Spleen (tissue), 7 donors: ENCODE measurements around the gene AGPS.

ENCODE experiments used
- CTCF ChIP-seq, 11 experiments: fragments of 200-600 bp in 7 of 11; fragments of 450-650 bp in 4 of 11; sonication (generic) in 4 of 11; IDR thresholded peaks in 8 of 11; conservative IDR thresholded peaks in 3 of 11; 1 replicate in 7 of 11; 2 replicates in 4 of 11; pipeline versions ENCODE4 v1.4.0 to v1.8.0; 2016 to 2021; ENCODE audit warnings: antibody characterized with exemption in 11 of 11, inconsistent platforms in 4 of 11, mild to moderate bottlenecking in 1 of 11
- POLR2A ChIP-seq, 3 donors: fragments of 450-650 bp; IDR thresholded peaks; one replicate each; pipeline ENCODE4 v1.5.1; 2017; ENCODE audit warnings: antibody characterized with exemption in 3 of 3, mild to moderate bottlenecking in 1 of 3
- donor health status: DM: no; HTN: no; CAD: no; lungs with moderate emphysema.
- donor health status: DM: no; HTN: no; CAD: no.
- donor health status: DM: no; HTN: no; CAD: no.

GRCh38 chr2:177363332-177363731, 29.2 kb upstream of the AGPS start:
- TF ChIP-seq POLR2A (IDR thresholded peaks at IDR 0.05) (no peak), CTCF (IDR thresholded peaks at IDR 0.05 in 8 of 11, conservative IDR thresholded peaks at IDR 0.05 in 3 of 11) (no peak)
